Gastrocnemius medialis (tissue), 4 donors: ENCODE data around the gene APBB3. TPM values are rescaled to one million over a fixed set of nuclear protein-coding genes. Genes with fewer than 3 reads are reported as not detected.

Experiments used
- ATAC-seq, 2 donors: fragments of 150-250 bp; one replicate each; pipeline ENCODE4 v1.9.1; 2016
- DNase-seq, 2 donors: peaks; one replicate each; pipeline ENCODE4 v3.0.0-alpha.2; 2019
- H3K27ac ChIP-seq, 4 donors: fragments of 200-600 bp; sonication (generic); 1 replicate in 1 of 4; 2 replicates in 3 of 4; pipeline ENCODE4 v1.5.1; 2016 to 2018; ENCODE audit warnings: mild to moderate bottlenecking in 2 of 4, moderate library complexity in 1 of 4
- H3K27me3 ChIP-seq, 3 donors: fragments of 200-600 bp; sonication (generic) in 2 of 3; 1 replicate in 1 of 3; 2 replicates in 2 of 3; pipeline versions ENCODE4 v1.5.1 to v1.6.0; 2016 to 2019; ENCODE audit warnings: mild to moderate bottlenecking in 1 of 3, moderate library complexity in 1 of 3
- H3K36me3 ChIP-seq, 2 donors: fragments of 200-600 bp; sonication (generic) in 1 of 2; one replicate each; pipeline ENCODE4 v1.5.1; 2017 to 2018
- H3K4me1 ChIP-seq, 2 donors: fragments of 200-600 bp; sonication (generic) in 1 of 2; one replicate each; pipeline ENCODE4 v1.5.1; 2016 to 2017; ENCODE audit warnings: mild to moderate bottlenecking in 2 of 2
- H3K4me3 ChIP-seq, 4 donors: fragments of 200-600 bp; sonication (generic) in 3 of 4; 1 replicate in 1 of 4; 2 replicates in 3 of 4; pipeline ENCODE4 v1.5.1; 2016 to 2019; ENCODE audit warnings: mild to moderate bottlenecking in 2 of 4
- H3K9me3 ChIP-seq, 3 donors: fragments of 200-600 bp; sonication (generic) in 2 of 3; 1 replicate in 1 of 3; 2 replicates in 2 of 3; pipeline ENCODE4 v1.5.1; 2016 to 2019
- POLR2A ChIP-seq, 2 donors: fragments of 450-650 bp; IDR thresholded peaks; one replicate each; pipeline ENCODE4 v1.6.1; 2017; ENCODE audit warnings: antibody characterized with exemption in 2 of 2, mild to moderate bottlenecking in 2 of 2, moderate library complexity in 2 of 2
- in situ Hi-C, 4 donors: fragments of 200-750 bp; cut with MboI; loops; one replicate each; pipeline versions ENCODE4 v1.15.0 to v1.8.0; 2017; ENCODE audit warnings: low sequenced_read_pairs in 4 of 4
- intact Hi-C: fragments of 100-400 bp; cut with DNase I; formaldehyde crosslinking; loops from one replicate; pipeline ENCODE4 v1.15.1; 2023; ENCODE audit warnings: low total_unique reads
- total RNA-seq, 4 donors: library from RNA; depleted of rRNA; stranded (reverse); fragments of >200 nt; gene quantifications; one replicate each; pipeline versions ENCODE4 v1.1.0 to v1.2.3, GENCODE V29; 2016
- TF ChIP-seq, protein P1 (sequence below), 5 experiments: fragments of 450-650 bp in 3 of 5; fragments of 200-600 bp in 2 of 5; sonication (generic) in 2 of 5; IDR thresholded peaks in 4 of 5; conservative IDR thresholded peaks in 1 of 5; 1 replicate in 4 of 5; 2 replicates in 1 of 5; pipeline ENCODE4 v1.5.1; 2016 to 2019; ENCODE audit warnings: antibody characterized with exemption in 5 of 5, mild to moderate bottlenecking in 3 of 5, moderate library complexity in 3 of 5

The APBB3 gene
- total RNA-seq, 4 donors from 2014 or later: 4.1 to 12.5 (median 9.0) TPM

DNA sequence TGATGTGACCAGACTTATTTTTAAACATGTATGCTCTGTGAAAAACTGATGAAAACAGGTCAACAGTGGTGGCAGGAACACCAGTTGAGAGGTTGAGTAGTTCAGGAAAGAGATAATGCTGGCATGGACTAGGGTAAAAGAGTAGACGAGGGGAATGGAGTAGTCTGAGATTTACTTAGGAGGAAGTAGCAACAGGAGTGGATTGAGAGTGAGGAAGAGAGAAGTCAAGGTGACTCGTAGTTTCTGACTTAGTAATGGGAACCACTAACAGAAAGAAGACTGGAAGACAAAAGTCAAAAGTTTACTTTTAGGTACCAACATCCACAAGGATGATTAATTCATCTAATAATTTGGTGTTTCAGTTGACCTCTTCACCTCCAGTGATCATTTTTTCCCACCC lies 10.7 kb downstream of the APBB3 start:
- TF ChIP-seq POLR2A (IDR thresholded peaks at IDR 0.05): no peak
- TF ChIP-seq, protein P1, sequence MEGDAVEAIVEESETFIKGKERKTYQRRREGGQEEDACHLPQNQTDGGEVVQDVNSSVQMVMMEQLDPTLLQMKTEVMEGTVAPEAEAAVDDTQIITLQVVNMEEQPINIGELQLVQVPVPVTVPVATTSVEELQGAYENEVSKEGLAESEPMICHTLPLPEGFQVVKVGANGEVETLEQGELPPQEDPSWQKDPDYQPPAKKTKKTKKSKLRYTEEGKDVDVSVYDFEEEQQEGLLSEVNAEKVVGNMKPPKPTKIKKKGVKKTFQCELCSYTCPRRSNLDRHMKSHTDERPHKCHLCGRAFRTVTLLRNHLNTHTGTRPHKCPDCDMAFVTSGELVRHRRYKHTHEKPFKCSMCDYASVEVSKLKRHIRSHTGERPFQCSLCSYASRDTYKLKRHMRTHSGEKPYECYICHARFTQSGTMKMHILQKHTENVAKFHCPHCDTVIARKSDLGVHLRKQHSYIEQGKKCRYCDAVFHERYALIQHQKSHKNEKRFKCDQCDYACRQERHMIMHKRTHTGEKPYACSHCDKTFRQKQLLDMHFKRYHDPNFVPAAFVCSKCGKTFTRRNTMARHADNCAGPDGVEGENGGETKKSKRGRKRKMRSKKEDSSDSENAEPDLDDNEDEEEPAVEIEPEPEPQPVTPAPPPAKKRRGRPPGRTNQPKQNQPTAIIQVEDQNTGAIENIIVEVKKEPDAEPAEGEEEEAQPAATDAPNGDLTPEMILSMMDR (IDR thresholded peaks at IDR 0.05 in 4 of 5, conservative IDR thresholded peaks at IDR 0.05 in 1 of 5): no peak
- intact Hi-C loops: loop anchor here (10.0 kb wide), 1 partner anchor 309 kb away; no protein-coding TSS in a partner anchor
- Histone ChIP-seq H3K36me3 (peaks cover 0 to 26% of the 10 kb centered on the region in 2 donors), H3K27ac (peak overlapping the region; percentile 88 to 97 (median 92)), H3K4me1 (peaks cover 59 to 60% of the 10 kb centered on the region in 2 donors), H3K27me3 (no peaks in the 10 kb centered on the region), H3K4me3 (no peak overlapping the region), H3K9me3 (no peaks in the 10 kb centered on the region)
- no peak for DNase-seq
- in situ Hi-C loops: loop anchor here in 1 of 4 donors (25.0 kb wide), 1 partner anchor 316 kb away; no protein-coding TSS in a partner anchor
- ATAC-seq: no peak

DNA sequence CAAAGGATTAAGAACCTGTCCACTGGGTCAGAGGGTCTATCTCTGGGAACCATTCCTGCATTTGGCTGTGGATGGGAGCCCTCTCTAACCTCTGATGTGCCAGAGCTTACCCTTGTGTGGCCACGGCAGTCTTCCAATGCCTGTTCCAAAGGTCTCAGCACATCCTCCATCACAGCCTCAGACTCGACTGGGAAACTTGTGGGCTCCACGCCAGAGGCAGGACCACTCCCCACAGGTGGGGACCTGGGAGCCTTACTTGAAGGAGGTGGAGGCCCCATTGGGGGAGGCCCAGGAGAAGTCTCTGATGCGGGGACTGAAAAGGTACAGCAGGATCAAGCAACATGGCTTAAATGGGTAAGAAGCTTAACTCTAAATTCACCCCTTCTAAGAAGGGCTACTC lies 12.5 kb downstream of the APBB3 start:
- no peak overlapping the region for H3K4me3 ChIP-seq
- intact Hi-C loops: loop anchor here (10.0 kb wide), 1 partner anchor 307 kb away; no protein-coding TSS in a partner anchor

DNA sequence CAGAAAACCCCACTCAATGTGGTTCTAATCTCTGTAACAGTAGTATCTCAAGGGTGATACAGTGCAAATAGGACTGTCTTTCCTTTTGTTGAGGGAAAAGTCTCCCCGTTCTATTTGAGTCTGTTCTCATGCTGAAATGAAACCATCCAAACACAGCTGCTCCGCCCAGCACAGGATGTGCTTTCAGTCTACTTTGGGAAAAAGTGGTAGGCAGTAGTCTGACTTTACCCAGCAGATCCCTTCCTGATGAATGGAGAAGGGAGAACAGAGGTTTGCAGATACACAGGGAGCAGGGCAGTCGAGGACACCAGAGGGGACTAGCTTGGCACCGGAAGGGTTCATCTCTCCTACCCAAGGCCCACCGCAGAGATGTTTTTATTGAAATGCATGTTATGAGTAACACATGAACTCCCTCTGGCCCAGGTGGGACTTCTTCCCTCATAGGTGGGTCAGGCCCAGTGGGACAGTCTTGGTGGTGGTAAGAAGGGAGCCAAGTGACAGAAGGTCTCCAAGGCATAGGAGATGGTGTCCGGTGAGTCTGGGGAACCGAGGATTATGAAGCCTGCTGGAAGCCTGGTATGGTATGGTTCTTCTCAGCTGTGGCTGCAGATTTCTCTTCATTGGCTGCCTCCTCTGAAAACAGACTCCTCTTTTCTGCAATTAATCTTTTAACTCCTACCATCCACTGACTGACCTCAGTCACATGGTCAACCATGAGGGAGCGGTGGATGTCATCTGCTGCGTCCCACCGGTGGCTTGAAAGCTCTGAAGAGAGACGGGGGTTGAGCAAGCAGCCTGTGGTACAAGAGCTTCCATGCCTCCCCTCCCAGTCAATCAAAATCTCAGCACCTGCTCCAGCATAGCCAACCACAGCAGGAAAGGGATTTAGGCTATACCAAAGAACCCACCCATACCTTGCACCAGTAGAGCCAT lies 14.0 kb downstream of the APBB3 start:
- TF ChIP-seq, protein P1 (IDR thresholded peaks at IDR 0.05 in 4 of 5, conservative IDR thresholded peaks at IDR 0.05 in 1 of 5): no peak
- TF ChIP-seq POLR2A (IDR thresholded peaks at IDR 0.05): no peak
- in situ Hi-C loops: loop anchor here in 1 of 4 donors (25.0 kb wide), 1 partner anchor 313 kb away; no protein-coding TSS in a partner anchor
- Histone ChIP-seq H3K27ac (peak overlapping the region; percentile 92 to 100 (median 100)), H3K36me3 (peaks cover 0 to 26% of the 10 kb centered on the region in 2 donors), H3K9me3 (no peaks in the 10 kb centered on the region), H3K4me1 (peaks cover 60 to 66% of the 10 kb centered on the region in 2 donors), H3K4me3 (peak overlapping the region in 1 of 4 donors; percentile 7), H3K27me3 (no peaks in the 10 kb centered on the region)
- ATAC-seq: peak; percentile 6 to 9
- intact Hi-C loops: loop anchor here (10.0 kb wide), 1 partner anchor 306 kb away; no protein-coding TSS in a partner anchor
- DNase-seq: no peak

More for the DNA sequence above, 12.5 kb downstream of the APBB3 start:
- TF ChIP-seq, protein P1 (IDR thresholded peaks at IDR 0.05 in 4 of 5, conservative IDR thresholded peaks at IDR 0.05 in 1 of 5): no peak
- TF ChIP-seq POLR2A (IDR thresholded peaks at IDR 0.05): no peak
- in situ Hi-C loops: loop anchor here in 1 of 4 donors (25.0 kb wide), 1 partner anchor 315 kb away; no protein-coding TSS in a partner anchor
- Histone ChIP-seq H3K27me3 (no peaks in the 10 kb centered on the region), H3K27ac (peak overlapping the region in 3 of 4 donors; percentile 92 to 100 (median 99)), H3K36me3 (peaks cover 0 to 26% of the 10 kb centered on the region in 2 donors), H3K4me1 (peaks cover 65 to 70% of the 10 kb centered on the region in 2 donors), H3K9me3 (no peaks in the 10 kb centered on the region)
- DNase-seq: no peak
- no peak for ATAC-seq

DNA sequence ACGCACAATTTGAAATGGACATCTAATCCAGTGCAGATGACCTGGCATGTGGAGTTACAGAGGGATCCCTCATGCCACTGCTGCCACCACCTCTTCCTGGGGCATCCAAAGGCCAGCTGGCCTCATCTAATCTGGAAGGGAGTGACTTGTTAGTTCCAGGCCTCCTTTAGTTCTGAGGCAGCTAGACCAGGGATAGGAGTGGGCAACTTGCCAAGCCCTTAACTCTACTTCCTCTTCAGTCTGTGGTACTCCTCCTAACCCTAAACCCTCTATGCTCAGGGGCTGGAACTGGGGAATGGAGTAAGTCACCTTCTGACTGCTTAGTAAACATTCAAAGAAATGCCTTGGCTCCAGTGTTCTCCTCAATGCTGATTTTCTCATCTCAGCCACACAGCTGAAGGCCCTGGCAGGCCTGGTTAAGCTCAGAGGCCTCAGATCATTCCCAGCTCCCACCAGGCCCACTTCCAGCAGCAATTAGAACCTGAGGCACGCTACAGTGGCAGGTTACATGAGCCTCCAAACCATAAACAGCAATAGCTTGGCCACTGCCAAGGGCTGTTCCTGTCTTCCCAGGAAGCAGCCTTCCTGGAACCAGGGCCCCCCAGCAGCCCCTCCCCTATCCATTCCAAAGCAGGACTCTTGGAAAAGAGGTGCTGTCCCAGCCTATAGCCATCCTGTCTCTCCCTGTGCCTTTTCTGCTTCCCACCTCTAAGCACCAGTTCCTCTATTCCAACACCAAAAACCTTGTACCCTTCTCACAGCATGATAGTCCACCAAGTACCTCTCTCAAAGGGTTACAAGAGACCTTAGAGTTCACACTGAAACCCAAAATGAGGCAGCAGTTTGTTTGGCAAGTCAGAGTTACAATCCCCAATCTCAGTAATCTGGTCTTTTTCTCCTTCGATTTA lies 14.9 kb downstream of the APBB3 start:
- Histone ChIP-seq H3K27ac (peak overlapping the region; percentile 92 to 100 (median 100)), H3K27me3 (no peaks in the 10 kb centered on the region), H3K36me3 (peaks cover 0 to 31% of the 10 kb centered on the region in 2 donors), H3K4me3 (peak overlapping the region in 1 of 4 donors; percentile 7), H3K9me3 (no peaks in the 10 kb centered on the region), H3K4me1 (peaks cover 51 to 57% of the 10 kb centered on the region in 2 donors)
- ATAC-seq: peak; percentile 37 to 39
- peak in 1 of 2 donors; percentile 30 for TF ChIP-seq POLR2A (IDR thresholded peaks at IDR 0.05)
- TF ChIP-seq, protein P1 (IDR thresholded peaks at IDR 0.05 in 4 of 5, conservative IDR thresholded peaks at IDR 0.05 in 1 of 5): no peak
- intact Hi-C loops: loop anchor here (5.0 to 10.0 kb wide), 2 partner anchors 153 to 305 kb away; partner anchors contain the start of gene ZMAT2
- DNase-seq: peak; percentile 68 to 86
- in situ Hi-C loops: loop anchor here in 3 of 4 donors (10.0 to 25.0 kb wide), 2 partner anchors 95 to 312 kb away; partner anchors contain the start of genes IK (in 2 of the 3) and NDUFA2 (in 2 of the 3)
